IMR-90 (cell line): ENCODE results near the gene CST5. TPM values are rescaled to one million over a fixed set of nuclear protein-coding genes. Genes with fewer than 3 reads are reported as not detected.

Experiments used
- ATAC-seq: fragments of 200-7000 bp; cut with Tn5 transposase; 2 replicates; pipeline ENCODE4 v1.9.1; 2020; ENCODE audit warnings: low read depth, mild to moderate bottlenecking, moderate library complexity
- BruUV-seq: library from RNA; stranded (reverse); fragments of 400-500 nt; replicated peaks from 2 replicates; lab custom pipeline; 2021; lab: Mats Ljungman, UMichigan
- CTCF ChIA-PET: fragments of 300-600 bp; formaldehyde crosslinking; extraction: SDS; loops from one replicate; lab custom pipeline; 2021; ENCODE audit warnings: antibody characterized with exemption; lab: Yijun Ruan, JAX
- POLR2A ChIA-PET: fragments of 300-600 bp; sonication (Branson Sonifier 250); formaldehyde crosslinking; loops from one replicate; lab custom pipeline; 2022; ENCODE audit warnings: antibody characterized with exemption; ENCODE audit not compliant: unreplicated experiment; lab: Charles Lee
- DNase-seq: peaks from one replicate; pipeline ENCODE4 v3.0.0; 2013
- H2AFZ ChIP-seq: replicated peaks from 2 replicates; pipeline ENCODE3; 2013; ENCODE audit warnings: low read length, mild to moderate bottlenecking; ENCODE audit not compliant: poor library complexity
- H2AK5ac ChIP-seq: 2 replicates; pipeline ENCODE4 v1.6.1; 2013; ENCODE audit warnings: low read depth, low read length, inconsistent platforms
- H2AK9ac ChIP-seq: replicated peaks from 2 replicates; pipeline ENCODE3; 2013; ENCODE audit warnings: mild to moderate bottlenecking, low read depth, low read length, moderate library complexity; ENCODE audit not compliant: poor library complexity
- H2BK120ac ChIP-seq: 2 replicates; pipeline ENCODE4 v1.6.1; 2013; ENCODE audit warnings: low read depth, low read length, inconsistent platforms
- H2BK15ac ChIP-seq: 3 replicates; pipeline ENCODE4 v1.6.1; 2013; ENCODE audit warnings: low read depth, low read length, inconsistent platforms
- H2BK20ac ChIP-seq: 2 replicates; pipeline ENCODE4 v1.6.1; 2013; ENCODE audit warnings: low read depth, mild to moderate bottlenecking, inconsistent platforms, low read length, moderate library complexity
- H2BK5ac ChIP-seq: 2 replicates; pipeline ENCODE4 v1.6.1; 2013; ENCODE audit warnings: mild to moderate bottlenecking, low read depth, low read length, inconsistent platforms; ENCODE audit not compliant: poor library complexity, severe bottlenecking
- H3K14ac ChIP-seq: replicated peaks from 2 replicates; pipeline ENCODE4 v1.6.1; 2013; ENCODE audit warnings: low read depth, low read length, inconsistent platforms
- H3K18ac ChIP-seq: 2 replicates; pipeline ENCODE4 v1.6.1; 2013; ENCODE audit warnings: low read depth, low read length, control low read depth
- H3K23ac ChIP-seq: 2 replicates; pipeline ENCODE4 v1.6.1; 2013; ENCODE audit warnings: low read depth, low read length, inconsistent platforms
- H3K27ac ChIP-seq: 2 replicates; pipeline ENCODE4 v1.5.1; 2013; ENCODE audit warnings: mild to moderate bottlenecking, control low read depth, low read length; ENCODE audit not compliant: insufficient read depth
- H3K27me3 ChIP-seq: 2 replicates; pipeline ENCODE4 v1.6.1; 2013; ENCODE audit warnings: low read length; ENCODE audit not compliant: control insufficient read depth, insufficient read depth
- H3K36me3 ChIP-seq: 2 replicates; pipeline ENCODE4 v1.6.1; 2013; ENCODE audit warnings: low read length, mixed read lengths; ENCODE audit not compliant: control insufficient read depth, insufficient read depth
- H3K4ac ChIP-seq: 2 replicates; pipeline ENCODE4 v1.6.1; 2013; ENCODE audit warnings: low read depth, low read length, inconsistent platforms
- H3K4me1 ChIP-seq: 2 replicates; pipeline ENCODE4 v1.6.1; 2013; ENCODE audit warnings: low read length, mixed read lengths; ENCODE audit not compliant: control insufficient read depth, insufficient read depth
- H3K4me2 ChIP-seq: 2 replicates; pipeline ENCODE4 v1.6.1; 2013; ENCODE audit warnings: low read depth, mild to moderate bottlenecking, control low read depth, low read length, moderate library complexity
- H3K4me3 ChIP-seq: 2 replicates; pipeline ENCODE4 v1.5.1; 2013; ENCODE audit warnings: low read depth, mild to moderate bottlenecking, control low read depth, low read length, moderate library complexity; ENCODE audit not compliant: insufficient read depth
- H3K56ac ChIP-seq: 2 replicates; pipeline ENCODE4 v1.6.1; 2013; ENCODE audit warnings: low read length, inconsistent platforms; ENCODE audit not compliant: insufficient read depth; ENCODE audit errors: extremely low read depth
- H3K79me1 ChIP-seq, 2 experiments: 2 replicates each; pipeline ENCODE4 v1.6.1; 2013; ENCODE audit warnings: low read length in 2 of 2, inconsistent platforms in 1 of 2, low read depth in 1 of 2
- H3K9ac ChIP-seq: 2 replicates; pipeline ENCODE4 v1.6.1; 2013; ENCODE audit warnings: low read depth, low read length, control low read depth
- H3K9me1 ChIP-seq: 2 replicates; pipeline ENCODE4 v1.6.1; 2013; ENCODE audit warnings: low read length, inconsistent platforms; ENCODE audit not compliant: insufficient read depth
- H3K9me3 ChIP-seq: 2 replicates; pipeline ENCODE4 v1.6.1; 2013; ENCODE audit warnings: low read length; ENCODE audit not compliant: control insufficient read depth, insufficient read depth
- H4K20me1 ChIP-seq: 2 replicates; pipeline ENCODE4 v1.6.1; 2013; ENCODE audit warnings: low read length, inconsistent platforms; ENCODE audit not compliant: insufficient read depth
- H4K5ac ChIP-seq: 2 replicates; pipeline ENCODE4 v1.6.1; 2013; ENCODE audit warnings: mild to moderate bottlenecking, low read depth, low read length, control low read depth
- H4K8ac ChIP-seq, 2 experiments: 2 replicates each; pipeline ENCODE4 v1.6.1; 2013; ENCODE audit warnings: low read depth in 2 of 2, low read length in 2 of 2, control low read depth in 1 of 2, inconsistent platforms in 1 of 2
- H4K91ac ChIP-seq: 2 replicates; pipeline ENCODE4 v1.6.1; 2013; ENCODE audit warnings: low read depth, low read length, inconsistent platforms; ENCODE audit not compliant: insufficient read depth
- ELK1 ChIP-seq: fragments of 150-350 bp; IDR thresholded peaks from 2 replicates; pipeline ENCODE4 v1.6.1; 2016; ENCODE audit warnings: low read depth, mild to moderate bottlenecking, low read length, moderate library complexity, borderline replicate concordance
- MAFK ChIP-seq: IDR thresholded peaks from 2 replicates; pipeline ENCODE4 v1.6.1; 2012; ENCODE audit warnings: low read depth, low read length, improper control_type of control experiment
- WGBS, 2 experiments: methylation state at CpG; one replicate each; pipeline versions ENCODE4 v1.1.5 to v1.1.7; 2013; ENCODE audit warnings: missing lambda C conversion rate in 2 of 2; ENCODE audit not compliant: insufficient read length in 1 of 2; ENCODE audit errors: extremely low coverage in 2 of 2; 5-methylcytosine and 5-hydroxymethylcytosine counted together
- dilution Hi-C: fragments of 300-500 bp; cut with HindIII; formaldehyde crosslinking; loops from one replicate; pipeline ENCODE4 v1.14.3; 2018; ENCODE audit warnings: low sequenced_read_pairs; ENCODE audit not compliant: unreplicated experiment
- in situ Hi-C: fragments of 300-500 bp; cut with MboI; formaldehyde crosslinking; loops from 3 replicates; pipeline ENCODE4 v1.14.3; 2019; ENCODE audit warnings: low sequenced_read_pairs, inconsistent platforms, mixed read lengths
- intact Hi-C: fragments of 100-400 bp; cut with micrococcal nuclease; formaldehyde crosslinking; loops from 2 replicates; pipeline ENCODE4 v1.10.0; 2022
- polyA plus RNA-seq, 3 experiments: library from polyadenylated mRNA; depleted of rRNA; stranded (reverse); fragments of >200 nt; gene quantifications; 2 replicates each; pipeline ENCODE4 v1.2.3, GENCODE V29; 2012; ENCODE audit warnings: low replicate concordance in 1 of 3
- total RNA-seq: library from RNA; depleted of rRNA; stranded (reverse); fragments of >200 nt; gene quantifications from 2 replicates; pipeline ENCODE4 v1.2.3, GENCODE V29; 2012
- TF ChIP-seq, protein P1 (sequence below): conservative IDR thresholded peaks from 2 replicates; pipeline ENCODE4 v1.5.1; 2012; ENCODE audit warnings: mild to moderate bottlenecking, low read depth, low read length, improper control_type of control experiment

Gene CST5
- total and polyA plus RNA-seq, 2 of the 4 experiments (the other 2 are of a cell fraction): not detected

- H2BK5ac ChIP-seq: no peak overlapping the region
- intact Hi-C loops (no loop called here), in situ Hi-C loops (no loop called here), dilution Hi-C loops (no loop called here)
- H3K18ac ChIP-seq: no peak overlapping the region
- H2BK15ac ChIP-seq: no peak overlapping the region
- WGBS, 2 experiments: no CpG with 5 or more reads among the region's 7 CpGs
- H3K36me3 ChIP-seq: no peaks in the 10 kb centered on the region
- no peak overlapping the region for H3K4me3 ChIP-seq
- H2BK20ac ChIP-seq: no peak overlapping the region
- no peak overlapping the region for H4K8ac ChIP-seq
- no peak overlapping the region for H3K27ac ChIP-seq
- H3K23ac ChIP-seq: no peak overlapping the region
- H3K9me3 ChIP-seq: no peaks in the 10 kb centered on the region
- no peak overlapping the region for H2AK5ac ChIP-seq
- H3K4ac ChIP-seq: no peak overlapping the region
- ATAC-seq (no peak), DNase-seq (no peak)
- H2AFZ ChIP-seq: no peak overlapping the region
- no peak overlapping the region for H3K4me2 ChIP-seq
- H3K9ac ChIP-seq: no peak overlapping the region
- H2AK9ac ChIP-seq: no peak overlapping the region
- no peaks in the 10 kb centered on the region for H3K4me1 ChIP-seq
- no peaks in the 10 kb centered on the region for H3K27me3 ChIP-seq
- no peaks in the 10 kb centered on the region for H3K9me1 ChIP-seq
- no peaks in the 10 kb centered on the region for H3K79me1 ChIP-seq
- H3K56ac ChIP-seq: no peak overlapping the region
- no peak overlapping the region for H2BK120ac ChIP-seq
- no peaks in the 10 kb centered on the region for H4K20me1 ChIP-seq
- TF ChIP-seq MAFK: no peak
- TF ChIP-seq ELK1: no peak
- TF ChIP-seq, protein P1, sequence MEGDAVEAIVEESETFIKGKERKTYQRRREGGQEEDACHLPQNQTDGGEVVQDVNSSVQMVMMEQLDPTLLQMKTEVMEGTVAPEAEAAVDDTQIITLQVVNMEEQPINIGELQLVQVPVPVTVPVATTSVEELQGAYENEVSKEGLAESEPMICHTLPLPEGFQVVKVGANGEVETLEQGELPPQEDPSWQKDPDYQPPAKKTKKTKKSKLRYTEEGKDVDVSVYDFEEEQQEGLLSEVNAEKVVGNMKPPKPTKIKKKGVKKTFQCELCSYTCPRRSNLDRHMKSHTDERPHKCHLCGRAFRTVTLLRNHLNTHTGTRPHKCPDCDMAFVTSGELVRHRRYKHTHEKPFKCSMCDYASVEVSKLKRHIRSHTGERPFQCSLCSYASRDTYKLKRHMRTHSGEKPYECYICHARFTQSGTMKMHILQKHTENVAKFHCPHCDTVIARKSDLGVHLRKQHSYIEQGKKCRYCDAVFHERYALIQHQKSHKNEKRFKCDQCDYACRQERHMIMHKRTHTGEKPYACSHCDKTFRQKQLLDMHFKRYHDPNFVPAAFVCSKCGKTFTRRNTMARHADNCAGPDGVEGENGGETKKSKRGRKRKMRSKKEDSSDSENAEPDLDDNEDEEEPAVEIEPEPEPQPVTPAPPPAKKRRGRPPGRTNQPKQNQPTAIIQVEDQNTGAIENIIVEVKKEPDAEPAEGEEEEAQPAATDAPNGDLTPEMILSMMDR: no peak
- POLR2A ChIA-PET: no interaction called here
- H3K14ac ChIP-seq: no peak overlapping the region
- H4K5ac ChIP-seq: no peak overlapping the region
- CTCF ChIA-PET: no interaction called here
- no TSS peak for BruUV-seq
- no peak overlapping the region for H4K91ac ChIP-seq
These were observed 44.4 kb upstream of the CST5 start for GRCh38 chr20:23923891-23924435.
